Heart right ventricle (tissue), 16 donors: ENCODE data around the gene CEBPE. TPM values are rescaled to one million over a fixed set of nuclear protein-coding genes. Genes with fewer than 3 reads are reported as not detected.
A peak's percentile ranks its signal among the peaks of the same experiment; 100 is the strongest.

ENCODE experiments used
- ATAC-seq, 8 donors: fragments of 200-7000 bp; cut with Tn5 transposase; one replicate each; pipeline ENCODE4 v1.9.1; 2020; ENCODE audit warnings: mild to moderate bottlenecking in 8 of 8, moderate library complexity in 8 of 8, moderate number of reproducible peaks in 1 of 8
- DNase-seq, 2 donors: peaks; one replicate each; pipeline ENCODE4 v3.0.0-alpha.2; 2020
- H3K27ac ChIP-seq, 10 donors: fragments of 200-600 bp; sonication (generic) in 2 of 10; one replicate each; pipeline versions ENCODE4 v1.5.0 to v1.8.0; 2020 to 2022; ENCODE audit warnings: mild to moderate bottlenecking in 3 of 10
- H3K27me3 ChIP-seq, 7 donors: fragments of 200-600 bp; one replicate each; pipeline ENCODE4 v1.8.0; 2021 to 2022; ENCODE audit warnings: mild to moderate bottlenecking in 2 of 7
- H3K36me3 ChIP-seq, 9 donors: fragments of 200-600 bp; sonication (generic) in 1 of 9; one replicate each; pipeline versions ENCODE4 v1.5.0 to v1.8.0; 2020 to 2022; ENCODE audit warnings: mild to moderate bottlenecking in 2 of 9
- H3K4me1 ChIP-seq, 9 donors: fragments of 200-600 bp; sonication (generic) in 1 of 9; one replicate each; pipeline versions ENCODE4 v1.5.0 to v1.8.0; 2020 to 2022; ENCODE audit warnings: mild to moderate bottlenecking in 4 of 9
- H3K4me3 ChIP-seq, 10 donors: fragments of 200-600 bp; sonication (generic) in 2 of 10; one replicate each; pipeline versions ENCODE4 v1.5.0 to v1.8.0; 2020 to 2022; ENCODE audit warnings: mild to moderate bottlenecking in 7 of 10, moderate library complexity in 2 of 10
- H3K9me3 ChIP-seq, 11 donors: fragments of 200-600 bp in 10 of 11; sonication (generic) in 2 of 11; one replicate each; pipeline versions ENCODE4 v1.5.0 to v1.8.0; 2013 to 2022; ENCODE audit warnings: mild to moderate bottlenecking in 2 of 11, control low read depth in 1 of 11, moderate library complexity in 1 of 11
- CTCF ChIP-seq, 9 donors: fragments of 200-600 bp; sonication (generic) in 2 of 9; IDR thresholded peaks; one replicate each; pipeline versions ENCODE4 v1.5.0 to v1.8.0; 2021 to 2022; ENCODE audit warnings: antibody characterized with exemption in 9 of 9, mild to moderate bottlenecking in 5 of 9, moderate library complexity in 1 of 9
- WGBS, 2 donors: extraction: QIAGEN DNeasy Blood & Tissue Kit; methylation state at CpG; one replicate each; pipeline ENCODE4 v1.1.7; 2013; ENCODE audit warnings: inconsistent platforms in 1 of 2; 5-methylcytosine and 5-hydroxymethylcytosine counted together
- intact Hi-C, 10 donors: fragments of 100-400 bp; cut with DNase I; formaldehyde crosslinking; loops; one replicate each; pipeline versions ENCODE4 v1.11.1 to v1.14.2; 2022
- polyA plus RNA-seq, 2 donors: library from polyadenylated mRNA; stranded (reverse); fragments of 200-250 nt; gene quantifications; one replicate each; pipeline ENCODE4 v1.2.3, GENCODE V29; 2013
- total RNA-seq, 10 donors: library from RNA; stranded (reverse); fragmentation: NEBNext Ultra II Directional in 3 of 10; extraction: Animal tissue kit (Norgen Biotek cat#: 25700) in 3 of 10; gene quantifications; one replicate each; pipeline versions ENCODE4 v1.2.1 to v1.2.4, GENCODE V29; 2021 to 2023
- donor health status: Arrhythmogenic right ventricular cardiomyopathy.
- donor health status: ischemic (EF 13 %, LVEDD 7.1; RV severe dilation, severe dysfunction).
- donor health status: healthy with polysubstance abuse.
- donor health status: DM: no; HTN: yes; CAD: no.
- donor health status: DM: no; HTN: no; CAD: no.
- donor health status: ischemic (EF 25% LVEDD 6.9; RV normal size, moderate dysfunction).
- donor health status: ischemic (EF 25% LVEDD 5.7; RV mildly dilated, moderate dysfunction).
- donor health status: healthy.
- donor health status: DM: yes; HTN: yes; CAD: no.
- donor health status: Ischemic cardiomyopathy.
- donor health status: ischemic (EF 35%, LVEDD 5.7; RV mildly dilated, moderate dysfunction).
- donor health status: nonischemic (EF 11% LVEDD 7.7; RV severe dilation, severe dysfunction).
- donor health status: DM: yes; HTN: yes; CAD: no.
- donor health status: PGD.
- donor health status: ischemic (EF 29% LVEDD 5.4; RV normal size, mild dysfunction).
- donor health status: nonischemic (EF 23%, LVEDD 6.1; RV moderate dilation, normal function).

The CEBPE gene
- total and polyA plus RNA-seq, 12 donors = 0.07 to 0.53 TPM; not detected in 10

GRCh38 chr14:23125933-23126524 is 7.0 kb upstream of the CEBPE start:
- TF ChIP-seq CTCF (IDR thresholded peaks at IDR 0.05) = no peak
- Histone ChIP-seq H3K27me3 (no peaks in the 10 kb centered on the region), H3K27ac (no peak overlapping the region), H3K4me1 (peaks cover 0 to 41% (median 9%) of the 10 kb centered on the region in 9 donors), H3K9me3 (no peaks in the 10 kb centered on the region), H3K36me3 (peaks cover 0 to 27% (median 0%) of the 10 kb centered on the region in 9 donors), H3K4me3 (no peak overlapping the region)
- 50 to 61% methylated on average over 9 of the region's 9 CpGs for WGBS, 2 donors
- no peak for DNase-seq
- ATAC-seq = peak in 2 of 8 donors; percentile 34
- intact Hi-C loops = loop anchor here in 5 of 10 donors (1.0 to 10.0 kb wide), 3 partner anchors 35 to 179 kb away; partner anchors contain the start of genes BCL2L2 (in 1 of the 5) and PPP1R3E (in 1 of the 5)

GRCh38 chr14:23125011-23125410 is 6.0 kb upstream of the CEBPE start:
- Histone ChIP-seq H3K4me1 (peaks cover 0 to 43% (median 7%) of the 10 kb centered on the region in 9 donors), H3K27ac (no peak overlapping the region), H3K27me3 (no peaks in the 10 kb centered on the region), H3K9me3 (no peaks in the 10 kb centered on the region), H3K36me3 (peaks cover 0 to 24% (median 0%) of the 10 kb centered on the region in 9 donors), H3K4me3 (no peak overlapping the region)
- DNase-seq (no peak), ATAC-seq (no peak)
- WGBS, 2 donors = 72 to 76% methylated on average over 3 of the region's 3 CpGs
- no peak for TF ChIP-seq CTCF (IDR thresholded peaks at IDR 0.05)
- intact Hi-C loops = loop anchor here in 5 of 10 donors (10.0 kb wide), 2 partner anchors 170 to 180 kb away; partner anchors contain the start of genes BCL2L2 (in 1 of the 5) and PPP1R3E (in 1 of the 5)

- Histone ChIP-seq H3K9me3 (no peaks in the 10 kb centered on the region), H3K27me3 (no peaks in the 10 kb centered on the region), H3K4me1 (peaks cover 0 to 43% (median 7%) of the 10 kb centered on the region in 9 donors), H3K4me3 (no peak overlapping the region), H3K27ac (no peak overlapping the region), H3K36me3 (peaks cover 0 to 20% (median 0%) of the 10 kb centered on the region in 9 donors)
- WGBS, 2 donors = 84 to 89% methylated on average over 13 of the region's 13 CpGs
- no peak for ATAC-seq
- DNase-seq = no peak
- no peak for TF ChIP-seq CTCF (IDR thresholded peaks at IDR 0.05)
- intact Hi-C loops = loop anchor here in 7 of 10 donors (5.0 to 10.0 kb wide), 4 partner anchors 33 to 180 kb away; partner anchors contain the start of genes BCL2L2 (in 1 of the 7) and PPP1R3E (in 1 of the 7)
These were observed 5.4 kb upstream of the CEBPE start for GRCh38 chr14:23124337-23124954.

- DNase-seq (peak; percentile 58 to 83), ATAC-seq (peak in 7 of 8 donors; percentile 12 to 86 (median 59))
- TF ChIP-seq CTCF (IDR thresholded peaks at IDR 0.05) = no peak
- Histone ChIP-seq H3K4me3 (no peak overlapping the region), H3K9me3 (no peaks in the 10 kb centered on the region), H3K27me3 (no peaks in the 10 kb centered on the region), H3K4me1 (peaks cover 0 to 45% (median 7%) of the 10 kb centered on the region in 9 donors), H3K36me3 (peaks cover 0 to 14% (median 0%) of the 10 kb centered on the region in 9 donors), H3K27ac (no peak overlapping the region)
- intact Hi-C loops = loop anchor here in 7 of 10 donors (5.0 to 10.0 kb wide), 4 partner anchors 34 to 181 kb away; partner anchors contain the start of genes BCL2L2 (in 1 of the 7) and PPP1R3E (in 1 of the 7)
- 26 to 27% methylated on average over 8 of the region's 8 CpGs for WGBS, 2 donors
These were observed 4.4 kb upstream of the CEBPE start for GRCh38 chr14:23123419-23123818.
